PC-9 (cell line): ENCODE data around the gene ACTG1. TPM values are rescaled to one million over a fixed set of nuclear protein-coding genes. Genes with fewer than 3 reads are reported as not detected.

Experiments used
- BruUV-seq: library from RNA; stranded (reverse); fragments of 400-500 nt; replicated peaks from 2 replicates; lab custom pipeline; 2021; lab: Mats Ljungman, UMichigan
- CTCF ChIA-PET: fragments of 300-600 bp; sonication (Branson Sonifier 250); formaldehyde crosslinking; loops from one replicate; lab custom pipeline; 2022; ENCODE audit warnings: antibody characterized with exemption; lab: Charles Lee
- POLR2A ChIA-PET: fragments of 300-600 bp; sonication (Branson Sonifier 250); formaldehyde crosslinking; loops from one replicate; lab custom pipeline; 2022; ENCODE audit warnings: antibody characterized with exemption; ENCODE audit not compliant: unreplicated experiment; lab: Charles Lee
- DNase-seq, 2 experiments: peaks; one replicate each; pipeline versions ENCODE4 v3.0.0 to v3.0.0-alpha.2; 2015 to 2022; ENCODE audit warnings: mixed read lengths in 1 of 2
- H2AFZ ChIP-seq: fragments of 200-600 bp; sonication (generic); 2 replicates; pipeline ENCODE4 v1.8.1; 2017; ENCODE audit warnings: antibody characterized with exemption
- H3F3A ChIP-seq: fragments of 200-600 bp; sonication (generic); 2 replicates; pipeline ENCODE4 v1.8.1; 2017; ENCODE audit warnings: antibody characterized with exemption, mild to moderate bottlenecking, low read depth; ENCODE audit not compliant: insufficient read depth
- H3K27ac ChIP-seq: fragments of 200-600 bp; sonication (generic); 2 replicates; pipeline ENCODE4 v1.6.1; 2016; ENCODE audit warnings: mixed run types
- H3K27me3 ChIP-seq: fragments of 200-600 bp; sonication (generic); 2 replicates; pipeline ENCODE4 v1.6.1; 2016; ENCODE audit warnings: low read depth, mixed run types; ENCODE audit not compliant: insufficient read depth
- H3K36me3 ChIP-seq: fragments of 200-600 bp; sonication (generic); 2 replicates; pipeline ENCODE4 v1.6.1; 2016; ENCODE audit warnings: low read depth, mixed run types
- H3K4me1 ChIP-seq: fragments of 200-600 bp; sonication (generic); replicated peaks from 2 replicates; pipeline ENCODE4 v1.6.1; 2016; ENCODE audit warnings: mixed run types; ENCODE audit not compliant: insufficient read depth
- H3K4me2 ChIP-seq: fragments of 200-600 bp; sonication (generic); 2 replicates; pipeline ENCODE4 v1.6.1; 2017; ENCODE audit warnings: mixed run types
- H3K4me3 ChIP-seq: fragments of 200-600 bp; sonication (generic); 2 replicates; pipeline ENCODE4 v1.6.1; 2016; ENCODE audit warnings: mixed run types
- H3K79me2 ChIP-seq: fragments of 200-600 bp; sonication (generic); 2 replicates; pipeline ENCODE4 v1.6.1; 2017; ENCODE audit warnings: low read depth, mixed run types
- H3K9me2 ChIP-seq: fragments of 200-600 bp; sonication (generic); 2 replicates; pipeline ENCODE4 v1.8.1; 2017; ENCODE audit warnings: mild to moderate bottlenecking; ENCODE audit not compliant: insufficient read depth
- H3K9me3 ChIP-seq: fragments of 200-600 bp; sonication (generic); 2 replicates; pipeline ENCODE4 v1.8.1; 2016; ENCODE audit warnings: low read depth; ENCODE audit not compliant: insufficient read depth
- H4K20me1 ChIP-seq: fragments of 200-600 bp; sonication (generic); 2 replicates; pipeline ENCODE4 v1.8.1; 2017; ENCODE audit not compliant: insufficient read depth
- EZH2 ChIP-seq: fragments of 200-600 bp; sonication (generic); IDR thresholded peaks from 2 replicates; pipeline ENCODE4 v1.8.0; 2017; ENCODE audit warnings: antibody characterized with exemption, low read depth
- intact Hi-C: fragments of 100-400 bp; cut with micrococcal nuclease; formaldehyde crosslinking; loops from one replicate; pipeline ENCODE4 v1.10.0; 2022; ENCODE audit not compliant: unreplicated experiment
- total RNA-seq: library from RNA; stranded (reverse); gene quantifications from 2 replicates; pipeline ENCODE4 v1.2.3, GENCODE V29; 2021
- TF ChIP-seq, protein P1 (sequence below): fragments of 200-600 bp; sonication (generic); conservative IDR thresholded peaks from 2 replicates; pipeline ENCODE4 v1.6.1; 2017; ENCODE audit warnings: mixed run types, antibody characterized with exemption, mild to moderate bottlenecking, moderate library complexity

The ACTG1 gene
- total RNA-seq, 1 experiment from 2014 or later, result 3,629 TPM

GRCh38 chr17:81553018-81553615 lies 40.5 kb upstream of the ACTG1 start:
- POLR2A ChIA-PET, result interaction anchor here (0.5 to 1.1 kb wide), 3 partner anchors 237 to 373 kb away, joined by 3 to 4 read pairs (median 4); partner anchors contain the start of gene PCYT2
- BruUV-seq, result no TSS peak

GRCh38 chr17:81552244-81553017 lies 39.8 kb upstream of the ACTG1 start, which contains the start of gene FAAP100:
FAAP100 (minus strand) TSS chr17:81552353; CDS start chr17:81552330, 23 bp downstream.
- peaks cover 7% of the 10 kb centered on the region; the same call in 1 of the 2 replicates for H3K79me2 ChIP-seq
- H3F3A ChIP-seq, result peaks cover 36% of the 10 kb centered on the region
- no peak for TF ChIP-seq EZH2
- TF ChIP-seq, protein P1, sequence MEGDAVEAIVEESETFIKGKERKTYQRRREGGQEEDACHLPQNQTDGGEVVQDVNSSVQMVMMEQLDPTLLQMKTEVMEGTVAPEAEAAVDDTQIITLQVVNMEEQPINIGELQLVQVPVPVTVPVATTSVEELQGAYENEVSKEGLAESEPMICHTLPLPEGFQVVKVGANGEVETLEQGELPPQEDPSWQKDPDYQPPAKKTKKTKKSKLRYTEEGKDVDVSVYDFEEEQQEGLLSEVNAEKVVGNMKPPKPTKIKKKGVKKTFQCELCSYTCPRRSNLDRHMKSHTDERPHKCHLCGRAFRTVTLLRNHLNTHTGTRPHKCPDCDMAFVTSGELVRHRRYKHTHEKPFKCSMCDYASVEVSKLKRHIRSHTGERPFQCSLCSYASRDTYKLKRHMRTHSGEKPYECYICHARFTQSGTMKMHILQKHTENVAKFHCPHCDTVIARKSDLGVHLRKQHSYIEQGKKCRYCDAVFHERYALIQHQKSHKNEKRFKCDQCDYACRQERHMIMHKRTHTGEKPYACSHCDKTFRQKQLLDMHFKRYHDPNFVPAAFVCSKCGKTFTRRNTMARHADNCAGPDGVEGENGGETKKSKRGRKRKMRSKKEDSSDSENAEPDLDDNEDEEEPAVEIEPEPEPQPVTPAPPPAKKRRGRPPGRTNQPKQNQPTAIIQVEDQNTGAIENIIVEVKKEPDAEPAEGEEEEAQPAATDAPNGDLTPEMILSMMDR, result no peak
- peak within 1 kb of the TSS; percentile 90 for H3K4me2 ChIP-seq
- no peaks in the 10 kb centered on the region for H3K27me3 ChIP-seq
- 0 out of 2 replicates have a peak within 1 kb of the TSS, but pooled peaks have one; percentile 16 for H3K27ac ChIP-seq
- H3K4me3 ChIP-seq, result peak within 1 kb of the TSS; percentile 62
- no peaks in the 10 kb centered on the region for H3K9me2 ChIP-seq
- H3K9me3 ChIP-seq, result no peaks in the 10 kb centered on the region
- TSS peak; percentile 49 for BruUV-seq
- H4K20me1 ChIP-seq, result no peaks in the 10 kb centered on the region
- CTCF ChIA-PET, result interaction anchor here (0.7 to 1.7 kb wide), 4 partner anchors 14 to 313 kb away, joined by 3 to 5 read pairs (median 3); partner anchors contain the start of genes NDUFAF8 and TEPSIN
- intact Hi-C loops, result loop anchor here (1.0 to 2.0 kb wide), 2 partner anchors 24 to 34 kb away; no protein-coding TSS in a partner anchor
- H3K36me3 ChIP-seq, result no peaks in the 10 kb centered on the region
- POLR2A ChIA-PET, result interaction anchor here (0.5 to 1.1 kb wide), 7 partner anchors 14 to 1228 kb away, joined by 3 to 24 read pairs (median 4); partner anchors contain the start of genes ACTG1 and PCYT2
- peak; percentile 37 to 90 for DNase-seq
- peak within 1 kb of the TSS; percentile 82 for H2AFZ ChIP-seq
- H3K4me1 ChIP-seq, result peaks cover 10% of the 10 kb centered on the region

More at GRCh38 chr17:81553018-81553615, 40.5 kb upstream of the ACTG1 start:
- Histone ChIP-seq H3K36me3 (no peaks in the 10 kb centered on the region), H2AFZ (peak overlapping the region; percentile 82; the same call in 1 of the 2 replicates), H3K27me3 (no peaks in the 10 kb centered on the region), H3F3A (peaks cover 36% of the 10 kb centered on the region), H3K79me2 (peaks cover 7% of the 10 kb centered on the region; the same call in 1 of the 2 replicates), H3K4me2 (peak overlapping the region; percentile 80), H3K9me3 (no peaks in the 10 kb centered on the region), H3K4me1 (peaks cover 10% of the 10 kb centered on the region), H3K9me2 (no peaks in the 10 kb centered on the region), H3K4me3 (peak overlapping the region; percentile 62), H3K27ac (0 out of 2 replicates have a peak overlapping the region, but pooled peaks have one; percentile 16), H4K20me1 (no peaks in the 10 kb centered on the region)
- CTCF ChIA-PET, result interaction anchor here (0.8 kb wide), 1 partner anchor 14 kb away, joined by 3 read pairs; no protein-coding TSS in a partner anchor
- intact Hi-C loops, result loop anchor here (1.0 to 2.0 kb wide), 2 partner anchors 23 to 34 kb away; no protein-coding TSS in a partner anchor
- TF ChIP-seq, protein P1, result no peak
- TF ChIP-seq EZH2, result no peak
- peak; percentile 78 to 85 for DNase-seq
